Prostate gland (tissue), 2 donors: ENCODE results near the gene PRSS33. TPM values are rescaled to one million over a fixed set of nuclear protein-coding genes. Genes with fewer than 3 reads are reported as not detected.
A peak's percentile ranks its signal among the peaks of the same experiment; 100 is the strongest.

Experiments
- DNase-seq: peaks from one replicate; pipeline ENCODE4 v3.0.0-alpha.2; 2019; ENCODE audit warnings: low spot score
- H3K27ac ChIP-seq, 2 donors: fragments of 200-600 bp; sonication (generic); 2 replicates each; pipeline ENCODE4 v1.5.1; 2017 to 2019
- H3K27me3 ChIP-seq: fragments of 200-600 bp; sonication (generic); replicated peaks from 2 replicates; pipeline ENCODE4 v1.5.1; 2019; ENCODE audit not compliant: insufficient read depth
- H3K36me3 ChIP-seq, 2 donors: fragments of 200-600 bp; sonication (generic); 1 replicate in 1 of 2; 2 replicates in 1 of 2; pipeline versions ENCODE4 v1.5.1 to v1.8.1; 2017 to 2019
- H3K4me1 ChIP-seq: fragments of 200-600 bp; sonication (generic); replicated peaks from 2 replicates; pipeline ENCODE4 v1.5.1; 2019
- H3K4me3 ChIP-seq, 2 donors: fragments of 200-600 bp; sonication (generic); 2 replicates each; pipeline ENCODE4 v1.5.1; 2017 to 2019
- H3K9me3 ChIP-seq: fragments of 200-600 bp; sonication (generic); 2 replicates; pipeline ENCODE4 v1.5.1; 2017
- CTCF ChIP-seq, 4 experiments: fragments of 200-600 bp in 2 of 4; fragments of 450-650 bp in 2 of 4; sonication (generic) in 2 of 4; IDR thresholded peaks; 1 replicate in 3 of 4; 2 replicates in 1 of 4; pipeline ENCODE4 v1.5.1; 2016 to 2019; ENCODE audit warnings: antibody characterized with exemption in 4 of 4, mild to moderate bottlenecking in 2 of 4, moderate library complexity in 2 of 4
- POLR2A ChIP-seq: fragments of 450-650 bp; IDR thresholded peaks from one replicate; pipeline ENCODE4 v1.6.1; 2016; ENCODE audit warnings: antibody characterized with exemption, mild to moderate bottlenecking
- POLR2AphosphoS5 ChIP-seq: sonication (generic); formaldehyde crosslinking; IDR thresholded peaks from one replicate; pipeline ENCODE4 v1.6.1; 2017; ENCODE audit warnings: antibody characterized with exemption
- WGBS: methylation state at CpG from one replicate; pipeline ENCODE4 v1.1.5; 2018; 5-methylcytosine and 5-hydroxymethylcytosine counted together
- intact Hi-C: fragments of 100-400 bp; cut with DNase I; formaldehyde crosslinking; loops from one replicate; pipeline ENCODE4 v1.14.2; 2022
- total RNA-seq, 2 donors: library from RNA; depleted of rRNA; stranded (reverse); fragments of >200 nt; gene quantifications; one replicate each; pipeline ENCODE4 v1.1.0, GENCODE V29; 2016

PRSS33 gene
- total RNA-seq, 2 donors from 2014 or later = not detected

GRCh38 chr16:2782583-2783351 lies 4.6 kb downstream of the PRSS33 start:
- H3K9me3 ChIP-seq = no peaks in the 10 kb centered on the region
- no peaks in the 10 kb centered on the region for H3K27me3 ChIP-seq
- no peak for DNase-seq
- intact Hi-C loops = no loop called here
- no peaks in the 10 kb centered on the region for H3K4me1 ChIP-seq
- H3K27ac ChIP-seq = no peak overlapping the region
- 85% methylated on average over 20 of the region's 20 CpGs for WGBS
- TF ChIP-seq POLR2AphosphoS5 = no peak
- no peak for TF ChIP-seq POLR2A
- no peak for TF ChIP-seq CTCF (IDR thresholded peaks at IDR 0.05)
- no peak overlapping the region for H3K4me3 ChIP-seq
- no peaks in the 10 kb centered on the region for H3K36me3 ChIP-seq

DNA sequence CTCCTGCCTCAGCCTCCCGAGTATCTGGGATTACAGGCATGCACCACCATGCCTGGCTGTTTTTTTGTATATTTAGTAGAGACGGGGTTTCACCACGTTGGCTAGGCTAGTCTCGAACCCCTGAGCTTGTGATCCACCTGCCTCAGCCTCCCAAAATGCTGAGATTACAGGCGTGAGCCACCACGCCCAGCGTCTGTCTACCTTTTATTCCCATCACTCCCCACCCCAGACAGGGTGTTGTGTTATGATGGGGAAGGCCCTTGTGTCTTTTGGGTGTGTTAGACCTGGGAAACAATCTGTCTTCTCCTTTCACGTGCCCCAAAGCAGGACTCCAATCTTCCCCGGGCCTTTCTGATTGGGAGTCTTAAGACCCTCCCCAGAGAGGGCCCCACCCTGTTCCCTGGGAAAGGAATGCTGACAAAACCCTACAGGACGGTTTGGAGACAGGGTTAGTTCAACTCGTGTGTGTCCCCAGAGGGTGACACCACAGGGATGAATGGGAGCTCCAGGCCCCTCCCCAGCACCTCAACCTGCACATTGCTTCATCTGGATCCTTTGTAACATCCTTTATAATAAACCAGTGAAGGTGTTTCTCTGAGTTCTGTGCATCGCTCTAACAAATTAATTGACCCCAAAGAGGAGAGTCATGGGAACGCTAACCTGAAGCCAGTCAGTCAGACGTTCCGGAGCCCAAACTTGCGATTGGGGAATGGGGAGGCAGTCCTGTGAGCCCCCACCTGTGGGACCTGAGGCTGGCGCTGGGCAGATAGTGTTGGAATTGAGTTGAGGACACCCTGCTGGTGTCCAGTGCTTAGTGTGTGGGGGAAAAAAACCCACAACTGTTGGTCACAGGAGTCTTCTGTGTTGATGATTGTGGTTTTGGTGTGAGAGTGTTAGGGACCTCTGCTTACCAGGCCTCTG lies 7.1 kb downstream of the PRSS33 start:
- Histone ChIP-seq H3K4me3 (no peak overlapping the region), H3K27ac (no peak overlapping the region), H3K36me3 (no peaks in the 10 kb centered on the region), H3K9me3 (no peaks in the 10 kb centered on the region), H3K4me1 (peaks cover 7% of the 10 kb centered on the region), H3K27me3 (no peaks in the 10 kb centered on the region)
- TF ChIP-seq POLR2AphosphoS5 (no peak), CTCF (IDR thresholded peaks at IDR 0.05) (no peak), POLR2A (no peak)
- 64% methylated on average over 17 of the region's 17 CpGs for WGBS
- no peak for DNase-seq
- intact Hi-C loops = loop anchor here (5.0 kb wide), 1 partner anchor 87 kb away; no protein-coding TSS in a partner anchor

DNA sequence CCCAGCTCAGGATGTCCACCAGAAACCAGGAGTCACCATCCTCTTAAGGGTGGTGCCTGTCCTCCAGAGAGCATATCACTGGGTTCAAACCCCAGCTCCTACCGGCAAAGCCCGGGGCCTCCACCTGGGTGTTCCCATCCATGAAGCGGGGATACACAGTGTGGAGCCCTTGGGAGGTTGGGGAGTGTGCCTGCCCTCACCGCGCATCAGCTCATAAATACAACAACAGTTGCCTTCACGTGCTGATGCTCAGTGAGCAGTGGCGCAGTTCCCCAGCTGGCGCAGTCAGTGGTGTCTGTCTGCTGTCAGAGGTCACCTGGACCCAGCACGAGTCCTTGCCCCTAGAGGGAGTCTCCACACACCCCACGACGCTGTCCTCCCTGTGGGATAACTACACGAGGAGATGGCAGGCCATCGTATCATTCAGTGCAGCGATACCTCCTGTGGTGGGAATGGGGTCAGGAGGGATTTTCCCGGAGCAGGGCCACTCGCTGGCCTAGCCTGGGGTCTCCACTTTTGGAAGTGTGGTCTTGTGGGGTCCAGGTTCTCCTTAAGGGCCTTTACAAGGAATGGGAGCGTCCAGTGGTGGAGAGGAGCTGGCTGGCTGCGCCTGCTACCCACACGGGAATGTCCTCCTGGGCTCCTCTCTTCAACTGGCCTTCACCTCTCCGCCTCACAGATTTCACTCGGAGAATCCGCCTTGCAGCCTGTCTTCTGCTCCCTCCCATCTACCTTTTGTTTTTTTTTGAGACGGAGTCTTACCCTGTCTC lies 8.0 kb downstream of the PRSS33 start:
- Histone ChIP-seq H3K27ac (no peak overlapping the region), H3K36me3 (no peaks in the 10 kb centered on the region), H3K4me1 (peaks cover 7% of the 10 kb centered on the region), H3K9me3 (no peaks in the 10 kb centered on the region), H3K27me3 (no peaks in the 10 kb centered on the region), H3K4me3 (no peak overlapping the region)
- TF ChIP-seq POLR2A = no peak
- TF ChIP-seq CTCF (IDR thresholded peaks at IDR 0.05) = no peak
- no peak for TF ChIP-seq POLR2AphosphoS5
- WGBS = 89% methylated on average over 23 of the region's 23 CpGs
- intact Hi-C loops = loop anchor here (5.0 kb wide), 1 partner anchor 88 kb away; no protein-coding TSS in a partner anchor
- DNase-seq = no peak

DNA sequence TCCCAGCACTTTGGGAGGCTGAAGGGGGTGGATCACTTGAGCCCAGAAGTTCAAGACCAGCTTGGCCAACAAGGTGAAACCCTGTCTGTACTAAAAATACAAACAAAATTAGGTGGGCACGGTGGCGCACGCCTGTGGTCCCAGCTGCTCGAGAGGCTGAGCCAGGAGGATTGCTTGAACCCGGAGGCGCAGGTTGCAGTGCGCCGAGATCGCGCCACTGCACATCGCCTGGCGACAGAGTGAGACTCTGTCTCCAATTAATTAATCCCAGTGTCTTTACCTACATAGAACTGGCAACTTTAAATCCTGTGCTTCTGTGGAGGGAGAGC lies 8.8 kb downstream of the PRSS33 start:
- peak overlapping the region; percentile 99 to 100 for H3K27ac ChIP-seq
- intact Hi-C loops = loop anchor here (5.0 kb wide), 1 partner anchor 89 kb away; no protein-coding TSS in a partner anchor
- H3K36me3 ChIP-seq = no peaks in the 10 kb centered on the region
- 95% methylated on average over 12 of the region's 12 CpGs for WGBS
- H3K4me1 ChIP-seq = peaks cover 7% of the 10 kb centered on the region
- DNase-seq = no peak
- H3K9me3 ChIP-seq = no peaks in the 10 kb centered on the region
- H3K4me3 ChIP-seq = peak overlapping the region in 1 of 2 donors; percentile 97
- H3K27me3 ChIP-seq = no peaks in the 10 kb centered on the region
- no peak for TF ChIP-seq CTCF (IDR thresholded peaks at IDR 0.05)
- TF ChIP-seq POLR2AphosphoS5 = no peak
- TF ChIP-seq POLR2A = no peak
